Ascending aorta (tissue), 2 donors: ENCODE results near the gene ZNF362. TPM values are rescaled to one million over a fixed set of nuclear protein-coding genes. Genes with fewer than 3 reads are reported as not detected.

Experiments
- DNase-seq, 2 donors: peaks; one replicate each; pipeline ENCODE4 v3.0.0-alpha.2; 2019; ENCODE audit warnings: low spot score in 2 of 2
- H3K27ac ChIP-seq, 2 donors: fragments of 200-600 bp; sonication (generic); one replicate each; pipeline ENCODE4 v1.5.1; 2016 to 2017; ENCODE audit warnings: mild to moderate bottlenecking in 1 of 2
- H3K27me3 ChIP-seq: fragments of 200-600 bp; sonication (generic); one replicate; pipeline ENCODE4 v1.5.1; 2017
- H3K36me3 ChIP-seq, 2 donors: fragments of 200-600 bp; sonication (generic); one replicate each; pipeline ENCODE4 v1.5.1; 2016
- H3K4me1 ChIP-seq, 2 donors: fragments of 200-600 bp; sonication (generic); one replicate each; pipeline ENCODE4 v1.5.1; 2016 to 2017; ENCODE audit warnings: mild to moderate bottlenecking in 1 of 2
- H3K4me3 ChIP-seq, 2 donors: fragments of 200-600 bp; sonication (generic); one replicate each; pipeline ENCODE4 v1.5.1; 2016 to 2017; ENCODE audit warnings: mild to moderate bottlenecking in 1 of 2
- H3K9me3 ChIP-seq, 2 donors: fragments of 200-600 bp; sonication (generic); one replicate each; pipeline ENCODE4 v1.5.1; 2016
- CTCF ChIP-seq, 3 experiments: fragments of 200-600 bp in 2 of 3; fragments of 450-650 bp in 1 of 3; sonication (generic) in 2 of 3; IDR thresholded peaks; one replicate each; pipeline ENCODE4 v1.5.1; 2016 to 2019; ENCODE audit warnings: antibody characterized with exemption in 3 of 3, mild to moderate bottlenecking in 1 of 3, moderate library complexity in 1 of 3
- intact Hi-C: fragments of 100-400 bp; cut with DNase I; formaldehyde crosslinking; loops from one replicate; pipeline ENCODE4 v1.15.1; 2023
- total RNA-seq: library from RNA; depleted of rRNA; stranded (reverse); fragments of >200 nt; gene quantifications from one replicate; pipeline ENCODE4 v1.1.0, GENCODE V29; 2016

The ZNF362 gene
- total RNA-seq, 1 donor from 2014 or later = 34.4 TPM

- Histone ChIP-seq H3K27me3 (no peaks in the 10 kb centered on the region), H3K4me1 (no peaks in the 10 kb centered on the region), H3K9me3 (no peaks in the 10 kb centered on the region), H3K4me3 (no peak overlapping the region), H3K27ac (no peak overlapping the region), H3K36me3 (no peaks in the 10 kb centered on the region)
- intact Hi-C loops = no loop called here
- no peak for DNase-seq
- no peak for TF ChIP-seq CTCF (IDR thresholded peaks at IDR 0.05)
Observed at GRCh38 chr1:33246171-33246570, 10.1 kb upstream of the ZNF362 start.

DNA sequence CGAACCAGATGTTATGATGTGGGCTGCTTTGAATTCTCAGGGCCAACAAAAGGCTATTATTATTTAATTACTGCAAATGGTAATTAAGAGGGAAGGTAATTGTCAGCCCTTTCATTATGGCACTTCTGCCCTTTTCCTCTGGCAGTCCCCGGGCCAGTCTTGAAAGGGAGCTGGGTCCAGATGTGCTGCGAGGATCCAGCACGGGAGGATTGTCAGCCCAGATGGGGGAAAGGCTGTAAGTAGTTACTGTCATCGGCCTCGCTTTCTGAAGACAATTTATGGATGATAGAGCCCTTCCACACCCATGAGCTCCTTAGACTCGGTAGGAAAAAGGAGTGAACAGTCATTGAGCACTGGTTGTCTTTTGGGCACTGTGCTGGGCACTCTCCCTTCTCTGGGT is 8.7 kb upstream of the ZNF362 start:
- H3K36me3 ChIP-seq = no peaks in the 10 kb centered on the region
- TF ChIP-seq CTCF (IDR thresholded peaks at IDR 0.05) = no peak
- H3K27ac ChIP-seq = no peak overlapping the region
- H3K9me3 ChIP-seq = no peaks in the 10 kb centered on the region
- intact Hi-C loops = no loop called here
- no peak for DNase-seq
- H3K27me3 ChIP-seq = no peaks in the 10 kb centered on the region
- no peaks in the 10 kb centered on the region for H3K4me1 ChIP-seq
- H3K4me3 ChIP-seq = no peak overlapping the region

GRCh38 chr1:33248244-33248643 is 8.0 kb upstream of the ZNF362 start:
- H3K27me3 ChIP-seq = no peaks in the 10 kb centered on the region

DNA sequence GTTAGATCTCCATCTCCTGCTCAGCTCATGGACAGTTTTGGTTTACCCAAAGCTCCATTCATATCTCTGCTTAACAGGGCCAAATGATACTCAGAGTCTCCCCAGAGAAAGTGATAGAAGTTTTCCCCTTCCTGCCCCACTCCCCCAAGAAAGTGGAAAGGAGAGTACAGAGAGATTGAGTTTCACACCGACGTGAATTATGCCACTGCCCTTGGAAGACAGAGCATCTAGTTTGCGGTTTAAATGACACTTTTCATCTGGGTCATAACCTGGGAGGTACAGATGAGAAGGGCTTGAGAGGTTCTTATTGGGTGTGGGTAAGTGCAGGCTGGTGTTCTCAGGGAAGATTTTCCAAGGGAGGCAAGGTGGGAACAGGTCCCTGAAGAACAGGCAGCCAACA is 6.9 kb upstream of the ZNF362 start:
- no peaks in the 10 kb centered on the region for H3K4me1 ChIP-seq
- no peaks in the 10 kb centered on the region for H3K9me3 ChIP-seq
- H3K27ac ChIP-seq = no peak overlapping the region
- no peaks in the 10 kb centered on the region for H3K36me3 ChIP-seq
- no peaks in the 10 kb centered on the region for H3K27me3 ChIP-seq
- H3K4me3 ChIP-seq = no peak overlapping the region
- intact Hi-C loops = no loop called here
- DNase-seq = no peak
- no peak for TF ChIP-seq CTCF (IDR thresholded peaks at IDR 0.05)

More at GRCh38 chr1:33248244-33248643, 8.0 kb upstream of the ZNF362 start:
- no peak overlapping the region for H3K4me3 ChIP-seq
- TF ChIP-seq CTCF (IDR thresholded peaks at IDR 0.05) = no peak
- intact Hi-C loops = no loop called here
- DNase-seq = no peak
- H3K9me3 ChIP-seq = no peaks in the 10 kb centered on the region
- H3K27ac ChIP-seq = no peak overlapping the region
- no peaks in the 10 kb centered on the region for H3K4me1 ChIP-seq
- no peaks in the 10 kb centered on the region for H3K36me3 ChIP-seq

- Histone ChIP-seq H3K27me3 (no peaks in the 10 kb centered on the region), H3K4me1 (peaks cover 0 to 2% of the 10 kb centered on the region in 2 donors), H3K27ac (no peak overlapping the region), H3K36me3 (no peaks in the 10 kb centered on the region), H3K4me3 (no peak overlapping the region), H3K9me3 (no peaks in the 10 kb centered on the region)
- no peak for TF ChIP-seq CTCF (IDR thresholded peaks at IDR 0.05)
- no peak for DNase-seq
- intact Hi-C loops = no loop called here
Observed at GRCh38 chr1:33250217-33250616, 6.1 kb upstream of the ZNF362 start.

GRCh38 chr1:33250724-33251123 is 5.6 kb upstream of the ZNF362 start:
- Histone ChIP-seq H3K4me1 (peaks cover 2 to 3% of the 10 kb centered on the region in 2 donors), H3K4me3 (no peak overlapping the region), H3K36me3 (no peaks in the 10 kb centered on the region), H3K27ac (no peak overlapping the region), H3K27me3 (no peaks in the 10 kb centered on the region), H3K9me3 (no peaks in the 10 kb centered on the region)
- TF ChIP-seq CTCF (IDR thresholded peaks at IDR 0.05) = no peak
- intact Hi-C loops = no loop called here
- DNase-seq = no peak
